Measurements from ENCODE around the gene BCL7C.

GRCh38 chr16:30914830-30915229 lies 21.0 kb upstream of the BCL7C start:
- no peak for TF ChIP-seq REST (IDR thresholded peaks at IDR 0.05; ENCODE audit: insufficient read depth in 1 of 2, low read depth in 2 of 2, low read length in 1 of 2)
- TF ChIP-seq CTCF (IDR thresholded peaks at IDR 0.05) = no peak
- no peak for TF ChIP-seq POLR2AphosphoS5 (IDR thresholded peaks at IDR 0.05; ENCODE audit: low read depth, low read length)
- TF ChIP-seq TCF7L2 (IDR thresholded peaks at IDR 0.05; ENCODE audit: low read depth, low read length) = no peak
